ENCODE data around the gene SMCHD1.

DNA sequence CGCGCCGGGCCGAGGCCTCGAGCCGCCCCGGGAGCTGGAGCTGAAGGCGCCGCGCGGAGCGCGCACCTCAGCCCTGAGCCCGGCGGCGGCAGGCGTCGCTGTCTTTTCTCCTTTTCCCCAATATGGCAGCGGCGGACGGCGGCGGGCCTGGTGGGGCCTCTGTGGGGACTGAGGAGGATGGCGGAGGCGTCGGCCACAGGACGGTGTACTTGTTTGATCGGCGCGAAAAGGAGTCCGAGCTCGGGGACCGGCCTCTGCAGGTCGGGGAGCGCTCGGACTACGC is 369 bp downstream of the SMCHD1 start:
- TF ChIP-seq, protein P1, sequence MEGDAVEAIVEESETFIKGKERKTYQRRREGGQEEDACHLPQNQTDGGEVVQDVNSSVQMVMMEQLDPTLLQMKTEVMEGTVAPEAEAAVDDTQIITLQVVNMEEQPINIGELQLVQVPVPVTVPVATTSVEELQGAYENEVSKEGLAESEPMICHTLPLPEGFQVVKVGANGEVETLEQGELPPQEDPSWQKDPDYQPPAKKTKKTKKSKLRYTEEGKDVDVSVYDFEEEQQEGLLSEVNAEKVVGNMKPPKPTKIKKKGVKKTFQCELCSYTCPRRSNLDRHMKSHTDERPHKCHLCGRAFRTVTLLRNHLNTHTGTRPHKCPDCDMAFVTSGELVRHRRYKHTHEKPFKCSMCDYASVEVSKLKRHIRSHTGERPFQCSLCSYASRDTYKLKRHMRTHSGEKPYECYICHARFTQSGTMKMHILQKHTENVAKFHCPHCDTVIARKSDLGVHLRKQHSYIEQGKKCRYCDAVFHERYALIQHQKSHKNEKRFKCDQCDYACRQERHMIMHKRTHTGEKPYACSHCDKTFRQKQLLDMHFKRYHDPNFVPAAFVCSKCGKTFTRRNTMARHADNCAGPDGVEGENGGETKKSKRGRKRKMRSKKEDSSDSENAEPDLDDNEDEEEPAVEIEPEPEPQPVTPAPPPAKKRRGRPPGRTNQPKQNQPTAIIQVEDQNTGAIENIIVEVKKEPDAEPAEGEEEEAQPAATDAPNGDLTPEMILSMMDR (IDR thresholded peaks at IDR 0.05) = no peak
- no peak for TF ChIP-seq POLR2A (IDR thresholded peaks at IDR 0.05)
